RWPE1 (cell line): ENCODE data around the gene ITPK1.

Experiments
- CTCF ChIA-PET: fragments of 350-600 bp; sonication (Branson Sonifier 250); formaldehyde crosslinking; extraction: SDS; loops from one replicate; lab custom pipeline; 2021; lab: Yijun Ruan, JAX
- POLR2A ChIA-PET: fragments of 400-600 bp; formaldehyde crosslinking; extraction: SDS; loops from one replicate; lab custom pipeline; 2020; ENCODE audit warnings: antibody characterized with exemption; ENCODE audit not compliant: low non-redundant PET; lab: Yijun Ruan, JAX
- DNase-seq: peaks from one replicate; pipeline ENCODE4 v3.0.0; 2012; ENCODE audit warnings: low spot score
- H3K27ac ChIP-seq: fragments of 450-650 bp; 2 replicates; pipeline ENCODE4 v1.5.1; 2017
- TF ChIP-seq, protein P1 (sequence below): fragments of 450-650 bp; conservative IDR thresholded peaks from 2 replicates; pipeline ENCODE4 v1.5.1; 2017; ENCODE audit warnings: low read depth, mild to moderate bottlenecking

ITPK1 gene

DNA sequence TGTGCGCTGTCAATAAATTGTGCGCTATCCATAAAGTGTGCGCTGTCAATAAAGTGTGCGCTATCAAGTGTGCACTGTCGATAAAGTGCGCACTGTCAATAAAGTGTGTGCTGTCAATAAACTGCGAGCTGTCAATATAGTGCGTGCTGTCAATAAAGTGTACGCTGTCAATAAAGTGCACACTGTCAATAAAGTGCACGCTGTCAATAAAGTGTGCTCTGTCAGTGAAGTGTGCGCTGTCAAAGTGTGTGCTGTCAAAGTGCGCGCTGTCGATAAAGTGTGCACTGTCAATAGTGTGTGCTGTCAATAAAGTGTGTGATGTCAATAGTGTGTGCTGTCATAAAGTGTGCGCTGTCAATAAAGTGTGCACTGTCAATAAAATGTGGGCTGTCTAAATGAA, 195.7 kb downstream of the ITPK1 start:
- no peak for DNase-seq
- H3K27ac ChIP-seq = no peak overlapping the region
- POLR2A ChIA-PET = interaction anchor here (0.6 kb wide), 1 partner anchor 88 kb away, joined by 5 read pairs; no protein-coding TSS in a partner anchor
- TF ChIP-seq, protein P1, sequence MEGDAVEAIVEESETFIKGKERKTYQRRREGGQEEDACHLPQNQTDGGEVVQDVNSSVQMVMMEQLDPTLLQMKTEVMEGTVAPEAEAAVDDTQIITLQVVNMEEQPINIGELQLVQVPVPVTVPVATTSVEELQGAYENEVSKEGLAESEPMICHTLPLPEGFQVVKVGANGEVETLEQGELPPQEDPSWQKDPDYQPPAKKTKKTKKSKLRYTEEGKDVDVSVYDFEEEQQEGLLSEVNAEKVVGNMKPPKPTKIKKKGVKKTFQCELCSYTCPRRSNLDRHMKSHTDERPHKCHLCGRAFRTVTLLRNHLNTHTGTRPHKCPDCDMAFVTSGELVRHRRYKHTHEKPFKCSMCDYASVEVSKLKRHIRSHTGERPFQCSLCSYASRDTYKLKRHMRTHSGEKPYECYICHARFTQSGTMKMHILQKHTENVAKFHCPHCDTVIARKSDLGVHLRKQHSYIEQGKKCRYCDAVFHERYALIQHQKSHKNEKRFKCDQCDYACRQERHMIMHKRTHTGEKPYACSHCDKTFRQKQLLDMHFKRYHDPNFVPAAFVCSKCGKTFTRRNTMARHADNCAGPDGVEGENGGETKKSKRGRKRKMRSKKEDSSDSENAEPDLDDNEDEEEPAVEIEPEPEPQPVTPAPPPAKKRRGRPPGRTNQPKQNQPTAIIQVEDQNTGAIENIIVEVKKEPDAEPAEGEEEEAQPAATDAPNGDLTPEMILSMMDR = no peak
- CTCF ChIA-PET = interaction anchor here (0.6 kb wide), 1 partner anchor 124 kb away, joined by 5 read pairs; no protein-coding TSS in a partner anchor

DNA sequence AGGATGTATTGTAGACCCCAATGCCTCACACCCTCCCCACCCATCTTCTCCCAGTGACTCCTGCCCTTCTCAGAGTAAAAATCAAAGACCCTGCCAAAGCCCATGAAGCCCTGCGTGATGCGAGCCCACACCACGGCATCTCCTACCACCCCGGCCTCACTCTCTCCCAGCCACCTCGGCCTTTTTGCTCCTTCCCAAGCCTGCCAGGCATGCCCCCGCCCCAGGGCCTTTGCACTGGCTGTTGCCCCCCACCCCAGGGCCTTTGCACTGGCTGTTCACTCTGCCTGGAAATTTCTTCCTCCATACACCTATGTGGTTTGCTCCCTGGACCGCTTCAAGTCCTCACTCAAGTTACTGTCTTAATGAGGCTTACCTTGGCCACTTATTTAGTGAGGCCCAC, 197.8 kb downstream of the ITPK1 start:
- TF ChIP-seq, protein P1 = no peak
- ChIA-PET POLR2A (no interaction called here), CTCF (no interaction called here)
- no peak for DNase-seq
- no peak overlapping the region for H3K27ac ChIP-seq

DNA sequence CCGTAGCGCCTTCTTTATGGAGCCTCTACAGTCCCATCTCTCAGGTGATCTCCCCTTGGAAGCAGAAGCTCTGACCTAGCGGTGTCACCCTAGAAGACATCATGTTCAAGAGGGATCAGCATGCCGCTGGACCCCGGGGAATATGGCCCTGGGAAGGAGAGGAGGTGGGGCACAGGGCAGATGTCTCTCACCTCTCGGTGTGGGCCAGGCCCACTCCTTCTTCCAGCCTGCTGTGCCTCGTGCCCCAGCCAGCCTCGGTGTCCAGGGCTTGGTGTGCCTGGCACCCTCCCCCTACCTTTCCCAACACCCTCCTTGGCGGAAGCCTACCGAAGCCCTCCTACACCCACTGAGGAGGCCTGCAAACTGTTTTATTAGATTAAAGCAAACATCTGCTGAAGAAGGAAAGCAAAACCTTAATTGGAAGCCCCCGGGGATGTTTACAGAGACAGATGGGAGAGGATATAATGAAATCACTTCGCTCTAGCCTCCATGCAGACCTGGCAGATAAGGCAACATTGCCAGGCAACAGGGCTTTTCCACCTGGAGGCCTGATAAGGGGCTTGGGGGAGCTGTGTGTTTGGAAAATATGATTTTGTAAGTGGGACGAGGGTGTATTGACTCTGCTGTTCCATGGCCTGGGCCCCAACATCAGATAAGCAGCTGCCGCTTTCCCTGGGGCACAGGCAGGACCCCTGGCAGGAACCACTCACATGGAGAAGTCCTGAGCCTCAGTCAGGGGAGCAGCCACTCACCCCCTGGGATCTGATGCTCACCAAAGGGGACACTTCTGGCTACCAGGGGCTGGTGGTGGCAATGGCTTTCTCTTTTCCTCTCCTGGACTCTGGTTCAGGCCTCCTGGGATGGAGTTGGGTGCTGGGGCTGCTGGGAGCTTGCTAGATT, 198.4 kb downstream of the ITPK1 start:
- TF ChIP-seq, protein P1 = no peak
- no peak overlapping the region for H3K27ac ChIP-seq
- no peak for DNase-seq
- ChIA-PET POLR2A (no interaction called here), CTCF (interaction anchor here (0.5 kb wide), 1 partner anchor 10 kb away, joined by 4 read pairs; no protein-coding TSS in a partner anchor)

DNA sequence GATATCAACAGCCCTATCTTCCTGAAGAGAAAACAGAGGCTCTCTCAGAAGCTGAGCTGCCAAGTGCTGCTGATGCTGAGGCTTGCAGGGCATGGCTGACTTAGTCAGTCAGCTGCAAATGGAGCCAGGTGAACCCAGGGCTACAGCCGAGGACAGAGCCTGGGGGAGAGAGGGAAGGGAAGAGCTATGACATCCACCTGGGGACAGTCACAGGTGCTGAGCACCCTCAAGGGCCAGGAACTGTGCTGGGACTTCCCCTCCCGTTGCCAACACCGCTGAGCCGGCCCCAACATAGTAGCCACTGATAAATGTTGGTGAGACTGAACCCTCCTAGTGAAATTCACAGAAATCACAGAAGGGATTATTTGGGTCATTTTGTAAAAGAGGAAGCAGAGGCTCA, 199.5 kb downstream of the ITPK1 start:
- ChIA-PET CTCF (interaction anchor here (0.6 kb wide), 1 partner anchor 1592 kb away, joined by 4 read pairs; no protein-coding TSS in a partner anchor), POLR2A (no interaction called here)
- DNase-seq = no peak
- no peak overlapping the region for H3K27ac ChIP-seq
- TF ChIP-seq, protein P1 = no peak

DNA sequence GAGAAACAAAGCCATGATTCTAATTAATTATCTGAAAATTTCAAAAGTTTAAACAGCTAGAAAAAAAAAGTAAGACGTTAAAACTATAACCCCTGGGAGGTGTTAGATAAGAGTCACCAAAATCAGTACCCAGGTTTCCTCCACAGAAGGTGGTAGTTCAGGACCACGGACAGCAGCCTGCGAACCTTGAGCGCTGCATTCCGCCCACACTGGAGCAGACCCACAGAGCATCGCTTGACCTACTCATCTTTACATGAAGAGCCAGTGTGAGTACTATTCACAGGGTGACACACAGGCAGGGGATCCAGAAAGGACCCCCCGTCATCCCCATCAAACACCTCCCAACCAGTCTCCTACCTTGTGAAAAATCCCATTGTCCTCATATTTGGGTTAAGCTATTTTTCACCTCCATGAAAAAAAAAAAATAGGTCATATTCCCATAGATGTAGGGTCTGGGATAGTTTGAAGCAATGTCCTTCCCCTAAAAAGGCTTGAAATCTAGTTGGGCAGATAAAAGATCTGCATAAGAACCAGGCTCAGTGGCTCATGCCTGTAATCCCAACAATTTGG, 201.6 kb downstream of the ITPK1 start:
- TF ChIP-seq, protein P1 = no peak
- no peak overlapping the region for H3K27ac ChIP-seq
- CTCF ChIA-PET = interaction anchor here (0.6 kb wide), 1 partner anchor 17 kb away, joined by 4 read pairs; no protein-coding TSS in a partner anchor
- POLR2A ChIA-PET = no interaction called here
- DNase-seq = no peak

DNA sequence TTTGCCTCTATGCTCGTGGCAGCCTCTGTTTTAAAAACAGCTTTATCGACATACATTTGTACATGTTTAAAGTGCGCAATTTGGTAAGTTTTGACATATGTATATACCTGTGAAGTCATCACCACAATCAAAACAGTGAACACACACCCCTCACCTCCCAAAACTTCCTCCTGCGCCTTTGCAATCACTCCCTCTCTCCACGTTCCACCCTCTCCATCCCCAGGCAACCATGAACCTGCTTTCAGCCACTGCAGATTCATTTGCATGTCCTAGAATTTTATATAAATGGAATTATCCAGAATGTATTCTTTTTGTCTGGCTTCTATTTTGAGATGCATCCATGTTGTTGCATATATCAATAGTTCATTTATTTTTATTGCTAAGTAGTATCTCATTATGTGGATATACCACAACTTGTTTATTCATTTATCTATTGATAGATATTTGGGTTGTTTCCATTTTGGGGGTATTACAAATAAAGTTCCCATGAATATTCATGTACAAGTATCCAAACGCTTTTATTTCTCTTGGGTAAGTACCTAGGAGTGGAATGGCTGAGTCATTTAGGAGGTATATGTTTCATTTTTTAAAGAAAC, 208.3 kb downstream of the ITPK1 start:
- ChIA-PET POLR2A (no interaction called here), CTCF (no interaction called here)
- no peak overlapping the region for H3K27ac ChIP-seq
- DNase-seq = no peak
- TF ChIP-seq, protein P1 = no peak
